ENCODE results near the gene PMPCA. TPM values are rescaled to one million over a fixed set of nuclear protein-coding genes. Genes with fewer than 3 reads are reported as not detected.

Gene PMPCA
- total and polyA plus RNA-seq, 2 experiments from 2014 or later = 61.3 to 88.2 TPM

Other genes starting within 250 kb of the PMPCA start
- gene LHX3, start 205.5 kb upstream of the PMPCA start, total RNA-seq (2014; rRNA removed; shearing (Covaris generic)) = not detected in 2 replicates
- 0.08 TPM in 1 of 2 replicates, not detected in the other for gene LHX3, start 205.5 kb upstream of the PMPCA start, polyA plus RNA-seq (2016; fragmentation: Nextera tagmentation; extraction: Ambion mirVana)
- gene QSOX2, start 164.8 kb upstream of the PMPCA start, total RNA-seq (2014; rRNA removed; shearing (Covaris generic)) = 25.5 and 29.2 TPM in 2 replicates
- gene QSOX2, start 164.8 kb upstream of the PMPCA start, polyA plus RNA-seq (2016; fragmentation: Nextera tagmentation; extraction: Ambion mirVana) = 9.2 and 10.5 TPM in 2 replicates
- 0.14 TPM in 1 of 2 replicates, not detected in the other for gene CCDC187, start 106.6 kb upstream of the PMPCA start, total RNA-seq (2014; rRNA removed; shearing (Covaris generic))
- gene CCDC187, start 106.6 kb upstream of the PMPCA start, polyA plus RNA-seq (2016; fragmentation: Nextera tagmentation; extraction: Ambion mirVana) = not detected in 2 replicates
- 21.3 and 23.2 TPM in 2 replicates for gene GPSM1, start 83.1 kb upstream of the PMPCA start, total RNA-seq (2014; rRNA removed; shearing (Covaris generic))
- gene GPSM1, start 83.1 kb upstream of the PMPCA start, polyA plus RNA-seq (2016; fragmentation: Nextera tagmentation; extraction: Ambion mirVana) = 4.8 and 5.6 TPM in 2 replicates
- 21.7 and 53.9 TPM in 2 replicates for gene DNLZ, start 46.9 kb upstream of the PMPCA start, total RNA-seq (2014; rRNA removed; shearing (Covaris generic))
- gene DNLZ, start 46.9 kb upstream of the PMPCA start, polyA plus RNA-seq (2016; fragmentation: Nextera tagmentation; extraction: Ambion mirVana) = 33.4 and 37.7 TPM in 2 replicates
- 0.49 and 1.1 TPM in 2 replicates for gene CARD9, start 37.0 kb upstream of the PMPCA start, total RNA-seq (2014; rRNA removed; shearing (Covaris generic))
- 0.63 and 0.92 TPM in 2 replicates for gene CARD9, start 37.0 kb upstream of the PMPCA start, polyA plus RNA-seq (2016; fragmentation: Nextera tagmentation; extraction: Ambion mirVana)
- gene SNAPC4, start 10.5 kb upstream of the PMPCA start, total RNA-seq (2014; rRNA removed; shearing (Covaris generic)) = 20.4 and 22.7 TPM in 2 replicates
- 8.8 and 10.2 TPM in 2 replicates for gene SNAPC4, start 10.5 kb upstream of the PMPCA start, polyA plus RNA-seq (2016; fragmentation: Nextera tagmentation; extraction: Ambion mirVana)
- 79.7 and 91.9 TPM in 2 replicates for gene ENTR1, start within 50 bp of the PMPCA start, total RNA-seq (2014; rRNA removed; shearing (Covaris generic))
- gene ENTR1, start within 50 bp of the PMPCA start, polyA plus RNA-seq (2016; fragmentation: Nextera tagmentation; extraction: Ambion mirVana) = 25.6 and 29.9 TPM in 2 replicates
- 10.9 and 13.4 TPM in 2 replicates for gene INPP5E, start 29.2 kb downstream of the PMPCA start, total RNA-seq (2014; rRNA removed; shearing (Covaris generic))
- 5.8 TPM in 2 replicates for gene INPP5E, start 29.2 kb downstream of the PMPCA start, polyA plus RNA-seq (2016; fragmentation: Nextera tagmentation; extraction: Ambion mirVana)
- gene SEC16A, start 72.4 kb downstream of the PMPCA start, total RNA-seq (2014; rRNA removed; shearing (Covaris generic)) = 54.3 and 59.2 TPM in 2 replicates
- gene SEC16A, start 72.4 kb downstream of the PMPCA start, polyA plus RNA-seq (2016; fragmentation: Nextera tagmentation; extraction: Ambion mirVana) = 34.0 and 35.7 TPM in 2 replicates
- gene NOTCH1, start 135.4 kb downstream of the PMPCA start, total RNA-seq (2014; rRNA removed; shearing (Covaris generic)) = 78.7 and 97.2 TPM in 2 replicates
- 9.9 and 10.3 TPM in 2 replicates for gene NOTCH1, start 135.4 kb downstream of the PMPCA start, polyA plus RNA-seq (2016; fragmentation: Nextera tagmentation; extraction: Ambion mirVana)

All from GM23338 (cell line).